GM12875 (cell line): ENCODE data around the gene MINAR1.
"Not testable (repeated sequence)": the region's sequence is repeated elsewhere in the genome, so short reads cannot be mapped to it uniquely, and the experiment has no call there.

Experiments used
- H3K4me3 ChIP-seq: one replicate; pipeline ENCODE4 v1.5.1; 2011; ENCODE audit warnings: low read depth, low read length, control low read depth
- CTCF ChIP-seq: IDR thresholded peaks from 2 replicates; pipeline ENCODE4 v1.5.1; 2011; ENCODE audit warnings: low read depth, mild to moderate bottlenecking, control low read depth, inconsistent platforms, low read length, moderate library complexity, borderline replicate concordance; ENCODE audit not compliant: insufficient read depth

MINAR1 gene

GRCh38 chr15:79416876-79417275, 15.3 kb upstream of the MINAR1 start:
- no peak for TF ChIP-seq CTCF
- no peak overlapping the region for H3K4me3 ChIP-seq

GRCh38 chr15:79418693-79419279, 13.3 kb upstream of the MINAR1 start:
- TF ChIP-seq CTCF: no peak
- H3K4me3 ChIP-seq: no peak overlapping the region

- no peak for TF ChIP-seq CTCF
- no peak overlapping the region for H3K4me3 ChIP-seq
Observed at GRCh38 chr15:79425591-79426295, 6.4 kb upstream of the MINAR1 start.

GRCh38 chr15:79426899-79427298, 5.2 kb upstream of the MINAR1 start:
- not testable (repeated sequence) for H3K4me3 ChIP-seq

GRCh38 chr15:79427781-79428598, 4.1 kb upstream of the MINAR1 start:
- no peak overlapping the region for H3K4me3 ChIP-seq
- no peak for TF ChIP-seq CTCF

- TF ChIP-seq CTCF: no peak
- H3K4me3 ChIP-seq: no peak overlapping the region
Observed at GRCh38 chr15:79430901-79431635, 1.1 kb upstream of the MINAR1 start.
